Measurements from ENCODE around the gene DHRS13.

- TF ChIP-seq CTCF (IDR thresholded peaks at IDR 0.05) = no peak
- TF ChIP-seq EP300 (IDR thresholded peaks at IDR 0.05) = no peak
- TF ChIP-seq POLR2AphosphoS5 (IDR thresholded peaks at IDR 0.05) = peak in 1 of 3 donors; percentile 50
These were observed 46.0 kb upstream of the DHRS13 start for GRCh38 chr17:28948873-28949184.
